Measurements from ENCODE around the gene ARHGAP36. TPM values are rescaled to one million over a fixed set of nuclear protein-coding genes. Genes with fewer than 3 reads are reported as not detected.

Gene ARHGAP36, protein sequence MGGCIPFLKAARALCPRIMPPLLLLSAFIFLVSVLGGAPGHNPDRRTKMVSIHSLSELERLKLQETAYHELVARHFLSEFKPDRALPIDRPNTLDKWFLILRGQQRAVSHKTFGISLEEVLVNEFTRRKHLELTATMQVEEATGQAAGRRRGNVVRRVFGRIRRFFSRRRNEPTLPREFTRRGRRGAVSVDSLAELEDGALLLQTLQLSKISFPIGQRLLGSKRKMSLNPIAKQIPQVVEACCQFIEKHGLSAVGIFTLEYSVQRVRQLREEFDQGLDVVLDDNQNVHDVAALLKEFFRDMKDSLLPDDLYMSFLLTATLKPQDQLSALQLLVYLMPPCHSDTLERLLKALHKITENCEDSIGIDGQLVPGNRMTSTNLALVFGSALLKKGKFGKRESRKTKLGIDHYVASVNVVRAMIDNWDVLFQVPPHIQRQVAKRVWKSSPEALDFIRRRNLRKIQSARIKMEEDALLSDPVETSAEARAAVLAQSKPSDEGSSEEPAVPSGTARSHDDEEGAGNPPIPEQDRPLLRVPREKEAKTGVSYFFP
- total RNA-seq (not detected), polyA plus RNA-seq (ENCODE audit: insufficient read length in 6 of 6) (under 1 TPM; 0.10 to 0.26 (median 0.14) TPM)
- long read RNA-seq, donor 1: 0 reads
- long read RNA-seq, donor 2: 0 reads
- long read RNA-seq, donor 3: 0 reads
- long read RNA-seq, donor 4: 0 reads
- long read RNA-seq, donor 5: 0 reads
- long read RNA-seq, donor 6: 0 reads
- long read RNA-seq, donor 7: 0 reads
- long read RNA-seq, donor 8, partial matches to known transcripts: 0 of 1 reads
- long read RNA-seq, donor 8, other reads (novel, unspliced or antisense): 0 of 1 reads
- long read RNA-seq, donor 9: 0 reads
- long read RNA-seq, donor 10: 0 reads
- long read RNA-seq, donor 11, partial matches to known transcripts: 10 of 15 reads
- long read RNA-seq, donor 11, other reads (novel, unspliced or antisense): 0 of 15 reads
- long read RNA-seq, donor 12: 0 reads

DNA sequence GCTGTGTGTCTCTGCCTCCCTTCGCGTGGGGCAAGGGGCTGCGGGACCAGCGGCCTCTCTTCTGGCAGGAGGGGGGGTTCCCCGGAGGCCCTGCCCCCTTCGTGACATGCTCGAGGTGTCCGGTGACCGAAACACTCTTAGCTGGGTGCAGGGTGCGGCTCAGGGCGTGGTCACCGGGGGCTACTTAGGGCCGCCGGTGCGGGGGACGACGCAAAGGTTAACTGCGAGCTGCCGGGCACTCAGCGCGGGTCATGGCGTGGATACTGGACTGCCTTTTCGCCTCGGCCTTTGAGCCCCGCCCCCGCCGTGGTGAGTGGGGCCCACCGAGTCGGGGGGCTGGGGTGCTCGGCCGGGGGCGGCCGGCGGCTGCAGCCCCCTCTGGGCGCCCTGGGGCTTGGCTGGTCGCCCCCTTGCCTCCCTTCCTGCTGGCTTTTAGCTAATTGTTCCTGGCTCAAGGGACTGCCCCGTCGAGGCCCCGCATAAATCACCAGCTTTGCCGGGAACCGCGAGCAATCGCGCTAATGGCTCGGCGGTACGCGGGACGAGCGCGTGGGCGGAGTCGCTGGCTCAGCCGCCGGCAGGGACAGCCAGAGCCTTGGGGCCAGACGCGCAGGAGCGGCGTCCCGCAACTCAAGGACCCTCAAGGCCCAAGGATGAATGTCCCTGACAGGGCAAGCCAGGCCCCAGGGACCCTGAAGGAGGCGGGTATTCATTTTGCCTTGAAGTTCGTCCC lies at the start of gene ARHGAP36:
TSS of gene ARHGAP36 (plus strand) at position 211 of the 733 bp plus-strand sequence. CDS start 23,320 bp downstream, outside the sequence.
- H3K36me3 ChIP-seq: no peaks in the 10 kb centered on the region
- H3K27me3 ChIP-seq: peaks cover 17 to 29% of the 10 kb centered on the region in 2 donors
- H3K4me1 ChIP-seq: no peaks in the 10 kb centered on the region
- intact Hi-C loops (cut with DNase I): no loop called here
- no peaks in the 10 kb centered on the region for H3K9me3 ChIP-seq
- TF ChIP-seq, protein P1, sequence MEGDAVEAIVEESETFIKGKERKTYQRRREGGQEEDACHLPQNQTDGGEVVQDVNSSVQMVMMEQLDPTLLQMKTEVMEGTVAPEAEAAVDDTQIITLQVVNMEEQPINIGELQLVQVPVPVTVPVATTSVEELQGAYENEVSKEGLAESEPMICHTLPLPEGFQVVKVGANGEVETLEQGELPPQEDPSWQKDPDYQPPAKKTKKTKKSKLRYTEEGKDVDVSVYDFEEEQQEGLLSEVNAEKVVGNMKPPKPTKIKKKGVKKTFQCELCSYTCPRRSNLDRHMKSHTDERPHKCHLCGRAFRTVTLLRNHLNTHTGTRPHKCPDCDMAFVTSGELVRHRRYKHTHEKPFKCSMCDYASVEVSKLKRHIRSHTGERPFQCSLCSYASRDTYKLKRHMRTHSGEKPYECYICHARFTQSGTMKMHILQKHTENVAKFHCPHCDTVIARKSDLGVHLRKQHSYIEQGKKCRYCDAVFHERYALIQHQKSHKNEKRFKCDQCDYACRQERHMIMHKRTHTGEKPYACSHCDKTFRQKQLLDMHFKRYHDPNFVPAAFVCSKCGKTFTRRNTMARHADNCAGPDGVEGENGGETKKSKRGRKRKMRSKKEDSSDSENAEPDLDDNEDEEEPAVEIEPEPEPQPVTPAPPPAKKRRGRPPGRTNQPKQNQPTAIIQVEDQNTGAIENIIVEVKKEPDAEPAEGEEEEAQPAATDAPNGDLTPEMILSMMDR (IDR thresholded peaks at IDR 0.05): no peak
- H3K4me3 ChIP-seq: no peak within 1 kb of the TSS
- H3K27ac ChIP-seq: no peak within 1 kb of the TSS
- ATAC-seq (no peak), DNase-seq (no peak)

DNA sequence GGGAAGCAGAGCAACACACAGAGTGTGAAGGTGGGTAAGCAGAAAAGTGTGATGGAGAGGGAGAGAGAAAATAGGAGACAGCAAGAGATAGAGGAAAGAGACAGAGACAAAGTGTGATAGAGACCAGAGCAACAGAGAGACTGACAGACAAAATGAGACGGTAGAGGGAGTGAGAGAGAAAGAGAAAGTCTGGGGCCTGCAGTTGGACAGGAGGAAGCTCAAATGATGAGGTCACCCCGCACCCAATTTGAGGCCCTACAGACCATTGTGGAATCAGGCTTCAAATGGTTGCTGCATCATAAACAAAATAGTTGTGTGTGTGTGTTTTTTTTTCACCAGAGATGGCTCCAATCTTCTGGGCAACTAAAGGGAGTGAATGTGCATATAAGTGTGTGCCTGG lies 48.0 kb upstream of the ARHGAP36 start:
- Histone ChIP-seq H3K27me3 (no peaks in the 10 kb centered on the region), H3K4me1 (no peaks in the 10 kb centered on the region), H3K9me3 (no peaks in the 10 kb centered on the region), H3K27ac (no peak overlapping the region), H3K36me3 (no peaks in the 10 kb centered on the region), H3K4me3 (no peak overlapping the region)
- TF ChIP-seq, protein P1 (IDR thresholded peaks at IDR 0.05): no peak
- DNase-seq (no peak), ATAC-seq (no peak)
- intact Hi-C loops (cut with DNase I): no loop called here

DNA sequence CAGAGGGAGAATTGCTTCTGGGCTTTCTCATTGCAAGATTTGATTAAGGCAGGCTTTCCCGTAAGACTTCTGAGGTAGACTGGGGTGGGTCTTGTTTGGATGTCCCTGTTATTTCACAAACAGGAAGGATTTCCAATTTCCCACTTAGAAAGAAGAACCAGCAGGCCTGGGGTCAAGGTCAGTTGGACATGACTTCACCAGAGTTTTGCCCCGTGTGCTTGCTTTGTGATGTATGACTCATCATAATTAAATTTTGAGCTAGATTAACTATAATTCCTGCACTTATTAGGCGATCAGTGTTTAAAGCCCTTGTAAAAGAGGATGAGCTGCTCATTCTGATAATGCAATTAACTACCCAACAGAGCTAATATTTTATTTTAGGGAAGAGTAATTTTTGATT lies 32.8 kb upstream of the ARHGAP36 start:
- intact Hi-C loops (cut with DNase I): no loop called here
- Histone ChIP-seq H3K27me3 (no peaks in the 10 kb centered on the region), H3K36me3 (no peaks in the 10 kb centered on the region), H3K4me1 (no peaks in the 10 kb centered on the region), H3K4me3 (no peak overlapping the region), H3K27ac (no peak overlapping the region), H3K9me3 (no peaks in the 10 kb centered on the region)
- DNase-seq: no peak
- no peak for ATAC-seq
- TF ChIP-seq, protein P1 (IDR thresholded peaks at IDR 0.05): no peak

DNA sequence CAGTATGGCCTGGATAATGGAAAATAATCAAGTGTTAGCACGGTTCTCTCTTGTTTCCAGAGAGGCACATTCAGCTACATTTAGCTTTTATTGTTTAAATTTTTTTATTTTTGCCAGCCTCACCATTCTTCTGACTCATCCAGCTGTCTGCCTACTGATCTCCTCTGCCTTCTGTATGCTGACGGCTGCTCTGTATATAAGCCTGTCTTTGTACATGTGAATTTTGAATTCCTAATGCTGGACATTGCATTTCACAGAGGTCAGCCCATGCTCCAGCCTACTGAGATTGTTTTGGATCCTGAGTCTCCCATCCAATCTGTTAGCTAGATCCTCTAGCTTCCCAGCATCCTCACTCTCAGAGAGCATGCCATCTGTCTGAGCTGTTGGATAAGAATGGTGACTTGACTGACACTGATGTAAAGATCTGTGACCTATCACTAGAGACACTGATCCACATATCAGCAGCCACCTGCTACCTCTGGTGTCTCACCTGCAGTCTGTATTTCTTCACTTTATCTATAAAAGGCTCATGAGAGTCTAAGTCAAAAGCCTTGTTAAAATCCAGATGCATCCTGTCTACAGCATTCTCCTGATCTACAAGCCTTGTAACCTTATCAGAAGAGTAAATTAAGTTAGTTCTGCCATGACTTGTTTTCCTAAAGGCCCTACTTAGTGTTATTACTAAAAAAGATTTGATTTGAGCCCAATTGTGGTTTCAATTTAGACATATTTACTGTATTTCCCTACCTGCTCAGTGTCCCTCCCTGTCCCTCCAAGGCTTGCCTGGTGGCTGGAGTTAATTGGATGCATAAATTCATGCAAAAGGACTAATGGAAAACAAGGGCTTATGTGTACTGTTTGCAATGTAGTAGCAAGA lies 25.6 kb upstream of the ARHGAP36 start:
- Histone ChIP-seq H3K4me1 (no peaks in the 10 kb centered on the region), H3K9me3 (no peaks in the 10 kb centered on the region), H3K4me3 (no peak overlapping the region), H3K27ac (no peak overlapping the region), H3K27me3 (peaks cover 0 to 6% of the 10 kb centered on the region in 2 donors), H3K36me3 (no peaks in the 10 kb centered on the region)
- no peak for DNase-seq
- intact Hi-C loops (cut with DNase I): no loop called here
- TF ChIP-seq, protein P1 (IDR thresholded peaks at IDR 0.05): no peak
- ATAC-seq: no peak

All from left lung (tissue), 14 donors.